ENCODE measurements around the gene HAUS6.

The HAUS6 gene

GRCh38 chr9:19087106-19088000, 15.4 kb downstream of the HAUS6 start:
- TF ChIP-seq GATA2 (IDR thresholded peaks at IDR 0.05; ENCODE audit: low read depth, low read length) (no peak), GATA3 (IDR thresholded peaks at IDR 0.05; ENCODE audit: low read depth, low read length) (no peak)

GRCh38 chr9:19085295-19085694, 17.4 kb downstream of the HAUS6 start:
- TF ChIP-seq GATA2 (IDR thresholded peaks at IDR 0.05; ENCODE audit: low read depth, low read length), result no peak
- no peak for TF ChIP-seq GATA3 (IDR thresholded peaks at IDR 0.05; ENCODE audit: low read depth, low read length)

GRCh38 chr9:19074836-19075235, 27.9 kb downstream of the HAUS6 start:
- TF ChIP-seq GATA2 (IDR thresholded peaks at IDR 0.05; ENCODE audit: low read depth, low read length) (no peak), GATA3 (IDR thresholded peaks at IDR 0.05; ENCODE audit: low read depth, low read length) (no peak)

- no peak for TF ChIP-seq GATA2 (IDR thresholded peaks at IDR 0.05; ENCODE audit: low read depth, low read length)
- no peak for TF ChIP-seq GATA3 (IDR thresholded peaks at IDR 0.05; ENCODE audit: low read depth, low read length)
These were observed 28.5 kb downstream of the HAUS6 start for GRCh38 chr9:19074229-19074628.

GRCh38 chr9:19057033-19057432, 45.7 kb downstream of the HAUS6 start:
- TF ChIP-seq GATA2 (IDR thresholded peaks at IDR 0.05; ENCODE audit: low read depth, low read length) (no peak), GATA3 (IDR thresholded peaks at IDR 0.05; ENCODE audit: low read depth, low read length) (no peak)

GRCh38 chr9:19050637-19051591, 51.8 kb downstream of the HAUS6 start:
- no peak for TF ChIP-seq GATA2 (IDR thresholded peaks at IDR 0.05; ENCODE audit: low read depth, low read length)
- no peak for TF ChIP-seq GATA3 (IDR thresholded peaks at IDR 0.05; ENCODE audit: low read depth, low read length)

- TF ChIP-seq GATA2 (IDR thresholded peaks at IDR 0.05; ENCODE audit: low read depth, low read length) (no peak), GATA3 (IDR thresholded peaks at IDR 0.05; ENCODE audit: low read depth, low read length) (no peak)
These were observed 52.6 kb downstream of the HAUS6 start for GRCh38 chr9:19049917-19050636.

GRCh38 chr9:19048966-19049916, 53.5 kb downstream of the HAUS6 start, which contains the start of gene RRAGA:
RRAGA (plus strand) TSS chr9:19049427; CDS start chr9:19049660, 233 bp downstream.
- TF ChIP-seq GATA3 (IDR thresholded peaks at IDR 0.05; ENCODE audit: low read depth, low read length) (no peak), GATA2 (IDR thresholded peaks at IDR 0.05; ENCODE audit: low read depth, low read length) (no peak)

- no peak for TF ChIP-seq GATA3 (IDR thresholded peaks at IDR 0.05; ENCODE audit: low read depth, low read length)
- no peak for TF ChIP-seq GATA2 (IDR thresholded peaks at IDR 0.05; ENCODE audit: low read depth, low read length)
These were observed 66.1 kb downstream of the HAUS6 start for GRCh38 chr9:19036611-19037010.

- TF ChIP-seq GATA2 (IDR thresholded peaks at IDR 0.05; ENCODE audit: low read depth, low read length) (no peak), GATA3 (IDR thresholded peaks at IDR 0.05; ENCODE audit: low read depth, low read length) (no peak)
These were observed 69.7 kb downstream of the HAUS6 start, which contains the start of gene SAXO1 for GRCh38 chr9:19033015-19033414. SAXO1 (minus strand) TSS chr9:19033209; CDS start chr9:19032908, 301 bp downstream.

- TF ChIP-seq GATA2 (IDR thresholded peaks at IDR 0.05; ENCODE audit: low read depth, low read length), result no peak
- TF ChIP-seq GATA3 (IDR thresholded peaks at IDR 0.05; ENCODE audit: low read depth, low read length), result no peak
These were observed 70.3 kb downstream of the HAUS6 start for GRCh38 chr9:19032406-19032805.

- TF ChIP-seq GATA2 (IDR thresholded peaks at IDR 0.05; ENCODE audit: low read depth, low read length), result no peak
- TF ChIP-seq GATA3 (IDR thresholded peaks at IDR 0.05; ENCODE audit: low read depth, low read length), result no peak
These were observed 71.8 kb downstream of the HAUS6 start for GRCh38 chr9:19030899-19031298.
